LNCAP (cell line): ENCODE results near the gene KIF26A.

ENCODE experiments used
- TF ChIP-seq, protein P1 (sequence below): fragments of 450-650 bp; IDR thresholded peaks from 2 replicates; pipeline ENCODE4 v1.5.1; 2017; ENCODE audit warnings: mild to moderate bottlenecking

The KIF26A gene

DNA sequence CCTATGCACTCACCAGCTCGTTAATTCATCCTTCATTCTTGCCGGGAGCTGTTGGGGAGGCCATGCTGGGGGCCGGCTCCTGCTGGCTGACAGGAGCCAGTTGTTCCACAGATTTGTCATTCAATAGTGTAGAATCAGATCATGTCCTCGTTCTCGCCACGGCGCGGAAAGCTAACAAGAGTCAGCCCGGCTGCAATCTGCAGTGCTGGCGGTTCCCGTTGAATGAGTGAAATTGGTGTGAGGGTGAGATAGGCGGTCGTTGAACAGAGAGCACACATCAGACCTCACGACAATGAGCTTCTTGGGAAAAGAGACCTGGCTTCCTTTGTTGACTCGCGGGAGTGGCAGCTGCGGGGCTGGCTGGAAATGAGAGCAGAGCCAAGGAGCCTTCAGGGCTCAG lies 57.5 kb downstream of the KIF26A start:
- TF ChIP-seq, protein P1, sequence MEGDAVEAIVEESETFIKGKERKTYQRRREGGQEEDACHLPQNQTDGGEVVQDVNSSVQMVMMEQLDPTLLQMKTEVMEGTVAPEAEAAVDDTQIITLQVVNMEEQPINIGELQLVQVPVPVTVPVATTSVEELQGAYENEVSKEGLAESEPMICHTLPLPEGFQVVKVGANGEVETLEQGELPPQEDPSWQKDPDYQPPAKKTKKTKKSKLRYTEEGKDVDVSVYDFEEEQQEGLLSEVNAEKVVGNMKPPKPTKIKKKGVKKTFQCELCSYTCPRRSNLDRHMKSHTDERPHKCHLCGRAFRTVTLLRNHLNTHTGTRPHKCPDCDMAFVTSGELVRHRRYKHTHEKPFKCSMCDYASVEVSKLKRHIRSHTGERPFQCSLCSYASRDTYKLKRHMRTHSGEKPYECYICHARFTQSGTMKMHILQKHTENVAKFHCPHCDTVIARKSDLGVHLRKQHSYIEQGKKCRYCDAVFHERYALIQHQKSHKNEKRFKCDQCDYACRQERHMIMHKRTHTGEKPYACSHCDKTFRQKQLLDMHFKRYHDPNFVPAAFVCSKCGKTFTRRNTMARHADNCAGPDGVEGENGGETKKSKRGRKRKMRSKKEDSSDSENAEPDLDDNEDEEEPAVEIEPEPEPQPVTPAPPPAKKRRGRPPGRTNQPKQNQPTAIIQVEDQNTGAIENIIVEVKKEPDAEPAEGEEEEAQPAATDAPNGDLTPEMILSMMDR: no peak

DNA sequence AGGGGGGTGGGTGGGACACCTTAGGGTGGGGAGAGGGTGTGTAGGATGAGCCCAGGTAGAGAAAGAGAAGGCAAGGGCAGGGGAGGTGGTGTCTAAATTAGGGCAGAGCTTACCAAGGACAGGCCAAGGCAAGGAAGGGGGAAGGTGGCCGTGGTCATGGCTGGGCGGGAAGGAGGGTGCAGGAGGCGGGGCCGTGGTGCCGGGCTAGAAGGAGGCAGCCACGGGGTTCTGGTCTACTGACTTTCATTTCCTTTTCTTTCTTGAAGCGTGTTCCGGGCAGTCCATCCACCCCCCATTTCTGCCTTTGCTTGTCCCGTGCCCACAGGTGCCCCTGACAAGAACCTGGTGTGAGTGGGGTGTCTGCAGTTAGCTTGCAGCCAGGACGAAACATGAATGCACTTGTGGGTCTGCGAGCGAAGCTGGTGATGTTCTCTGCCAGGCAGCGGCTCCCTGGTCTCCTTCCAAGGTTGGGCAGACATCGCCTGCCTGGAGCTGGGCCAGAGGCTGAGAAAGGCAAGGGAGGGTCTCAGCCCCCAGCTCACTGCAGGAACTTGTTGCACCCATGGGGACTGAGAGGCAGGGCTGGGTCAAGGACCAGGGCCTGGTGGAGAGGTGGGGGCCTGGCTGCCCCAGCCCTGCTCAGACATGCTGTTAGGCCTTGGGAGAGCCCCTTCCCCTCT lies 58.2 kb downstream of the KIF26A start:
- TF ChIP-seq, protein P1: no peak

DNA sequence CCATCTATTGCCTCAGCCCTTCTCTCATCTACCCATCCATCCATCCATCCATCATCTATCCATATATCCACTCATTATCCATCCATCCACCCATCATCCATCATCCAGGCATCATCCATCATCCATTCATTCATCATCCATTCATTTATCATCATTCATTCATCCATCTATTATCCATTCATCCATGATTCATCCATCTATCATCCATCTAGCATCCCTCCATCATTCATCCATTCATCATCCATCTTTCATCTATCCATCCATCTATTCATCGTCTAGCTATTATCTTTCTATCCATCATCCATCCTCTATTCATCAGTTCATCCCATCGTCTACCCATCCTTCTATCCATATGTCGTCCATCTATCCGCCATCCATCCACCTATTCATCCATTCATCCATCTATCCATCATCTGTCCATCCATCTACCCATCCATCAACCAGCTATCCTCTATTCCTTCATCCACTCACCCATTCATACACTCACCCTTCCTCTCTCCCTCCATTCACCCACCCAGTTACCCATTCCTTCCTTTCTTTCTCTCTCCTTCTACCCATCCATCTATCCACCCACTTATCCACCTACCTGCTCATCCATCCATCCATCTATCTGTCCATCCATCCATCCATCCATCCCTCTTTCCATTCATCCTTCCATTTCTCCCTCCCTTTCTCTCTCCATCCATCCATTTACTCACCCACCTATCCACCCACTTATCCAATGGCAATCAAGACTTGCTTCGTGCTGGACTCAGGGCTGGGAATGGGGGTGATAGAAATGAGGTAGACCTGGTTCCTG lies 59.3 kb downstream of the KIF26A start:
- TF ChIP-seq, protein P1: no peak

DNA sequence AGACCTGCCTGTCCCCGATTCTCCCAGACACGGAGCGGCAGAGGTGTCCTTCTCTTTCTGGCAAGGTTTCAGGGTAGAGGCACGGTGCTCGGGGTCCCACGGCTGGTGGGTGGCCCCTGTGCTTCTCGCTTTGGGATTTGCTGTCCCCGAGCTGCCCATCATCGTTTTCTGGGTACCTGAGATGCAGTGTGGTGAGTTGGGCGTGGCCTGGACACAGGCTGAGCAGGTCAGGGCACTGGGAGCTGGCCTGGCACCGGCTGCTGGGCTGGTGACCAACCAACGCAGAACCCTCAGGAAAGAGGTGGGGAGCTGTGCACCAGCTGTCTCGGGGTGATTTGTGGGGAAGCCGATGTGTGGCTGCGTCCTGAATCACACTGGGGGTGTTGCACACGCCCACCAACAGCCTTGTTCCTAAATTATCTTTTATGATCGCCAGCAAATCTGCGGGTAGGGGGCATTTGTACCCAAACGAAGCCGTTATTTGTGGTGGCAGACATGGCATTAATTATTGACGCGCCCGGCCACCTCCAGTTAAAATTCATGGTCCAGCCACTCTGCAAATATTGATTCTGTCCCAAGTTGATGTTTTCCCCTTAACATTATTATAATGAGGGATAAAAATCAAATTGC lies 61.0 kb downstream of the KIF26A start:
- TF ChIP-seq, protein P1: no peak

DNA sequence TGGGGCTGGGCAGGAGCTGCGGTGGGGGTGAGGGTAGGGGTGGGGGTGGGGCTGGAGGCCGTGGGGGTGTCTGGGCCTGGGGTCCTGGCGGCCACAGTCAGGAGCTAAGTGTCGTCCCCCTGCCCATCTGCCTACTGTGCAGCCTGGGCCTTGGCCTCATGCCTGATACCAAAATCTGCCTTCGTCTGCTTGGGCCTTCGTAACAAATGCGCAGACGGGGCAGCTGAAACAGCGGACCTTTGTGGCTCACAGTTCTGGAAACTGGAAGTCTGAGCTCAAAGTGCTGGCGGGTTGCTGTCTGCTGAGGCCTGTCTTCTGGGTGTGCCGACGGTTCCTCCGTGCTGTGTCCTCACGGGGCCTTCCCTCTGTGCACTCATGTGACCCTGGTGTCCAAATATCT lies 61.7 kb downstream of the KIF26A start:
- TF ChIP-seq, protein P1: no peak

- TF ChIP-seq, protein P1: no peak
Observed at GRCh38 chr14:104200591-104200990, 62.2 kb downstream of the KIF26A start.

- TF ChIP-seq, protein P1: no peak
Observed at GRCh38 chr14:104201063-104201462, 62.7 kb downstream of the KIF26A start.
